NCI-H128 (cell line): ENCODE data around the gene FCGR1A.
"Not testable (repeated sequence)": the region's sequence is repeated elsewhere in the genome, so short reads cannot be mapped to it uniquely, and the experiment has no call there.

ENCODE experiments used
- DNase-seq: peaks from one replicate; lab custom pipeline; 2025; ENCODE audit not compliant: unreplicated experiment; lab: John Stamatoyannopoulos, UW

FCGR1A gene

GRCh38 chr1:149831764-149832315 lies 49.3 kb downstream of the FCGR1A start:
- not testable (repeated sequence) for DNase-seq

GRCh38 chr1:149832316-149833126 lies 50.0 kb downstream of the FCGR1A start:
- DNase-seq: not testable (repeated sequence)

GRCh38 chr1:149833144-149833543 lies 50.6 kb downstream of the FCGR1A start:
- not testable (repeated sequence) for DNase-seq

GRCh38 chr1:149841149-149841548 lies 58.7 kb downstream of the FCGR1A start:
- not testable (repeated sequence) for DNase-seq
